HepG2 (cell line): ENCODE results near the gene LARP1. TPM values are rescaled to one million over a fixed set of nuclear protein-coding genes. Genes with fewer than 3 reads are reported as not detected.

Experiments
- NCOA5 ChIP-seq: sonication (generic); formaldehyde crosslinking; IDR thresholded peaks from 2 replicates; pipeline ENCODE4 v1.4.0; 2020; ENCODE audit warnings: missing genetic modification reagents
- PTBP1 ChIP-seq: fragments of 200-400 bp; formaldehyde crosslinking; IDR thresholded peaks from 2 replicates; pipeline ENCODE4 v1.6.1; 2018; ENCODE audit warnings: low read length, low read depth; ENCODE audit not compliant: poor library complexity, severe bottlenecking
- ZNF207 ChIP-seq: fragments of 450-650 bp; IDR thresholded peaks from 2 replicates; pipeline ENCODE4 v1.6.1; 2016; ENCODE audit warnings: antibody characterized with exemption, borderline replicate concordance
- ZNF75D ChIP-seq: sonication (generic); formaldehyde crosslinking; IDR thresholded peaks from 2 replicates; pipeline ENCODE4 v1.8.1; 2023; ENCODE audit warnings: missing genetic modification reagents, mild to moderate bottlenecking, borderline replicate concordance
- polyA plus RNA-seq, 8 experiments: library from polyadenylated mRNA; depleted of rRNA in 3 of 8; stranded (reverse) in 7 of 8; unstranded in 1 of 8; fragments of >200 nt; fragmentation: Illumina TruSeq in 4 of 8; extraction: Trizol in 4 of 8; gene quantifications; 2 replicates each; pipeline versions ENCODE4 v1.2.1 to v1.2.3, GENCODE V29; 2011 to 2016; ENCODE audit warnings: low read depth in 4 of 8, missing spikeins in 1 of 8, mixed read lengths in 1 of 8; ENCODE audit not compliant: insufficient read depth in 1 of 8
- total RNA-seq, 5 experiments: library from RNA; depleted of rRNA; stranded (reverse); fragments of >200 nt; fragmentation: Illumina TruSeq; extraction: Trizol; gene quantifications; 2 replicates each; pipeline ENCODE4 v1.2.3, GENCODE V29; 2016; ENCODE audit warnings: low read depth in 1 of 5
- TF ChIP-seq, protein P1 (sequence below): sonication (generic); formaldehyde crosslinking; IDR thresholded peaks from 2 replicates; pipeline ENCODE4 v1.4.0; 2020; ENCODE audit warnings: mild to moderate bottlenecking, missing genetic modification reagents

LARP1 gene
- total and polyA plus RNA-seq, 2 of the 13 experiments (the other 11 are each of a cell fraction or from before 2014, with no cell fraction given): 45.2 to 61.4 TPM

DNA sequence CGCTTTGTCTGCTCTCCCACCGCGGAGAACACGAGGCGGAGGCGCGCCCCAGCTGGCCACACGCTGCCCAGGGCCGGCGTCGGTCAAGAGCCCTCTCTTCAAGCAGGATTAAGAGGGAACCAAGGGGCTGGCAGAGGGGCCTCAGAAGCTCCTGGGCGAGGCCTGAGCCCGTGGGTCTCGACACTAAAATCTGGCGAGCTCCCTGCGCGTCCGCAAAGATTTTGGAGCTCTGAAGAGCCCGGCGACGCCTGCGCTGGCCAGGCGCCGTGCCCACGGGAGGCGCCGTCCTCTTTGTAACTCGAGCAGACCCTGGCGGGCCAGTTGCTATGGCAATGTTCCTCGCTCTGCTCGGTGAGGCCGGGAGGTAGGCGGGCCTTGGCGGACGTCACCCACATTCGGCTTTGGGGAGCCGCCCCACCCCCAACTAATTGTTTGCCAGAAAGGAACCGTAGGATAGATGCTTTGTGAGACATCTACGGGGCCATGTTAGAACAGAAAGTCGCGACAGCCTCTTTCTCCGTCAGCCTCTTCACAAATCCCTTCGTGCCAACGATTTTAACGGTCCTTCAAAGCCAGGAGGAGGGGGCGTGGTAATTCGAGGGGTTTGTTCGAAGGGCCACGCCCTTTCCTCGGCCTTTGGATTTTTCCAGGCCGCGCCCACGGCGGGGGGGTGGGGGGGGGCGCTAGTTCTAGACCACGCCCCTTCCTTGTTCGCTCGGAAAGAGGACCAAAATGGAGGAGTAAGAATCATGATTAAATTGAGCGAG lies 102.5 kb downstream of the LARP1 start (continued):
- peak; percentile 75 for TF ChIP-seq PTBP1
- TF ChIP-seq NCOA5 (CRISPR knock-in tag): no peak
- TF ChIP-seq ZNF75D: no peak
- TF ChIP-seq ZNF207: no peak
- TF ChIP-seq, protein P1, sequence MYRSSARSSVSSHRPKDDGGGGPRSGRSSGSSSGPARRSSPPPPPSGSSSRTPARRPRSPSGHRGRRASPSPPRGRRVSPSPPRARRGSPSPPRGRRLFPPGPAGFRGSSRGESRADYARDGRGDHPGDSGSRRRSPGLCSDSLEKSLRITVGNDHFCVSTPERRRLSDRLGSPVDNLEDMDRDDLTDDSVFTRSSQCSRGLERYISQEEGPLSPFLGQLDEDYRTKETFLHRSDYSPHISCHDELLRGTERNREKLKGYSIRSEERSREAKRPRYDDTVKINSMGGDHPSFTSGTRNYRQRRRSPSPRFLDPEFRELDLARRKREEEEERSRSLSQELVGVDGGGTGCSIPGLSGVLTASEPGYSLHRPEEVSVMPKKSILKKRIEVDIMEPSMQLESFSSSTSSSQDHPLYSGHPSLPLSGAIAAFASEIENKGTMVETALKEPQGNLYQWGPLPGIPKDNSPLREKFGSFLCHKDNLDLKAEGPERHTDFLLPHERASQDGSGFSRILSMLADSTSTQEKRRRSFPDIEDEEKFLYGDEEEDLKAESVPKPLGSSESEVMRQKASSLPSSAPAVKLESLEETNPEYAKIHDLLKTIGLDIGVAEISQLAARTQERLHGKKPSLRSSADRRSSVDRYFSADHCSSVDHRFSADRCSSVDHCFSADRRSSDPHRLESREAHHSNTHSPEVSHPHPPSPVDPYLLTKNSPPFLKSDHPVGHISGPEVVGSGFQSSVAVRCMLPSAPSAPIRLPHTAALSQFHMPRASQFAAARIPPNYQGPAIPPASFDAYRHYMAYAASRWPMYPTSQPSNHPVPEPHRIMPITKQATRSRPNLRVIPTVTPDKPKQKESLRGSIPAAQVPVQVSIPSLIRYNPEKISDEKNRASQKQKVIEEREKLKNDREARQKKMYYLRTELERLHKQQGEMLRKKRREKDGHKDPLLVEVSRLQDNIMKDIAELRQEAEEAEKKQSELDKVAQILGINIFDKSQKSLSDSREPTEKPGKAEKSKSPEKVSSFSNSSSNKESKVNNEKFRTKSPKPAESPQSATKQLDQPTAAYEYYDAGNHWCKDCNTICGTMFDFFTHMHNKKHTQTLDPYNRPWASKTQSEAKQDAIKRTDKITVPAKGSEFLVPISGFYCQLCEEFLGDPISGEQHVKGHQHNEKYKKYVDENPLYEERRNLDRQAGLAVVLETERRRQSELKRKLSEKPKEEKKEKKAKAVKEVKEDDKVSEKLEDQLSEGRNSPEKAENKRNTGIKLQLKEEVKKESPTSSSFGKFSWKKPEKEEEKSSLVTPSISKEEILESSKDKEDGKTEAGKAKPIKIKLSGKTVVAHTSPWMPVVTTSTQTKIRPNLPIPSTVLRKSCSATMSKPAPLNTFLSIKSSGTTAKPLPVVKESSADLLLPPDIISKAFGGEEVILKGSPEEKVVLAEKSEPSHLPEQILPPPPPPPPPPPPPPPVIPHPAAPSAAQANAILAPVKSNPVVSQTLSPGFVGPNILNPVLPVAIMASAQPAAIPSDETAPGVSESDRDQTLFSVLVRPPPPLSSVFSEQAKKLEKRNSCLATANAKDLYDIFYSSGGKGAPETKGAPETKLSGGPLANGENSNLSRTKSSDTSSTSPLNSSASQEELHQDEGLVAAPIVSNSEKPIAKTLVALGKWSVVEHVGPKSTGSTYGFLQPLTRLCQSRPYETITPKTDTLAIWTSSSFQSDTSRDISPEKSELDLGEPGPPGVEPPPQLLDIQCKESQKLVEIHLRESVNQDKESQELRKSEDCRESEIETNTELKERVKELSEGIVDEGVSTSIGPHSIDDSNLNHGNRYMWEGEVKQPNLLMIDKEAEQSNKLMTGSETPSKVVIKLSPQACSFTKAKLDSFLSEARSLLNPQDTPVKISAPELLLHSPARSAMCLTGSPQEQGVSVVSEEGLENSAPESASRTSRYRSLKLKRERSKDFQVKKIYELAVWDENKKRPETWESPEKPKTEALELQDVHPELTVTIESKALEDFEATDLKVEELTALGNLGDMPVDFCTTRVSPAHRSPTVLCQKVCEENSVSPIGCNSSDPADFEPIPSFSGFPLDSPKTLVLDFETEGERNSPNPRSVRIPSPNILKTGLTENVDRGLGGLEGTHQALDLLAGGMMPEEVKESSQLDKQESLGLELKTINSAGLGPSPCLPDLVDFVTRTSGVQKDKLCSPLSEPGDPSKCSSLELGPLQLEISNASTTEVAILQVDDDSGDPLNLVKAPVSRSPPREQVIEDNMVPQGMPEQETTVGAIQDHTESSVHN (CRISPR knock-in tag): 0 out of 2 replicates have a peak, but pooled peaks have one; percentile 40
